HCT116 (cell line): Measurements from ENCODE around the gene OR2S2.

ENCODE experiments used
- CTCF ChIP-seq, 3 experiments: fragments of 200-600 bp in 1 of 3; sonication (generic) in 1 of 3; IDR thresholded peaks in 2 of 3; conservative IDR thresholded peaks in 1 of 3; 2 replicates each; pipeline ENCODE4 v1.5.1; 2012 to 2017; ENCODE audit warnings: low read depth in 2 of 3, low read length in 2 of 3, antibody characterized with exemption in 1 of 3, borderline replicate concordance in 1 of 3, control low read depth in 1 of 3, mild to moderate bottlenecking in 1 of 3, mixed read lengths in 1 of 3, mixed run types in 1 of 3, moderate library complexity in 1 of 3; ENCODE audit not compliant: insufficient read depth in 1 of 3
- EZH2 ChIP-seq: fragments of 200-600 bp; sonication (generic); IDR thresholded peaks from 2 replicates; pipeline ENCODE4 v1.6.1; 2017; ENCODE audit warnings: antibody characterized with exemption, mixed run types
- EZH2phosphoT487 ChIP-seq: fragments of 200-600 bp; IDR thresholded peaks from 2 replicates; pipeline ENCODE4 v1.6.1; 2018; ENCODE audit warnings: antibody characterized with exemption, borderline replicate concordance
- JUND ChIP-seq: IDR thresholded peaks from 2 replicates; pipeline ENCODE4 v1.6.1; 2012
- POLR2A ChIP-seq: IDR thresholded peaks from 2 replicates; pipeline ENCODE4 v1.7.0; 2011; ENCODE audit warnings: borderline replicate concordance; ENCODE audit not compliant: insufficient read depth, insufficient read length; ENCODE audit errors: extremely low read depth
- POLR2AphosphoS5 ChIP-seq: IDR thresholded peaks from 2 replicates; pipeline ENCODE4 v1.6.1; 2011; ENCODE audit warnings: mild to moderate bottlenecking, low read depth, low read length, moderate library complexity
- SP1 ChIP-seq: IDR thresholded peaks from 2 replicates; pipeline ENCODE4 v1.6.1; 2012; ENCODE audit warnings: low read depth
- YY1 ChIP-seq: IDR thresholded peaks from 2 replicates; pipeline ENCODE4 v1.6.1; 2011; ENCODE audit warnings: low read length, low read depth, moderate library complexity, mild to moderate bottlenecking; ENCODE audit not compliant: insufficient replicate concordance; ENCODE audit errors: extremely low read depth
- ZBTB33 ChIP-seq: IDR thresholded peaks from 2 replicates; pipeline ENCODE4 v1.6.1; 2011; ENCODE audit warnings: mild to moderate bottlenecking, low read length, moderate library complexity; ENCODE audit not compliant: insufficient replicate concordance; ENCODE audit errors: extremely low read depth
- TF ChIP-seq, protein P1 (sequence below): IDR thresholded peaks from 2 replicates; pipeline ENCODE4 v1.6.1; 2012; ENCODE audit warnings: low read depth

GRCh38 chr9:35990155-35990554, 32.2 kb upstream of the OR2S2 start:
- TF ChIP-seq SP1 = no peak
- TF ChIP-seq CTCF (IDR thresholded peaks at IDR 0.05 in 2 of 3, conservative IDR thresholded peaks at IDR 0.05 in 1 of 3; ENCODE audit: borderline replicate concordance in 1 of 3, insufficient read depth in 1 of 3, low read depth in 2 of 3, low read length in 2 of 3) = no peak
- TF ChIP-seq POLR2A = no peak
- TF ChIP-seq ZBTB33 = no peak
- no peak for TF ChIP-seq EZH2phosphoT487
- no peak for TF ChIP-seq POLR2AphosphoS5
- TF ChIP-seq, protein P1, sequence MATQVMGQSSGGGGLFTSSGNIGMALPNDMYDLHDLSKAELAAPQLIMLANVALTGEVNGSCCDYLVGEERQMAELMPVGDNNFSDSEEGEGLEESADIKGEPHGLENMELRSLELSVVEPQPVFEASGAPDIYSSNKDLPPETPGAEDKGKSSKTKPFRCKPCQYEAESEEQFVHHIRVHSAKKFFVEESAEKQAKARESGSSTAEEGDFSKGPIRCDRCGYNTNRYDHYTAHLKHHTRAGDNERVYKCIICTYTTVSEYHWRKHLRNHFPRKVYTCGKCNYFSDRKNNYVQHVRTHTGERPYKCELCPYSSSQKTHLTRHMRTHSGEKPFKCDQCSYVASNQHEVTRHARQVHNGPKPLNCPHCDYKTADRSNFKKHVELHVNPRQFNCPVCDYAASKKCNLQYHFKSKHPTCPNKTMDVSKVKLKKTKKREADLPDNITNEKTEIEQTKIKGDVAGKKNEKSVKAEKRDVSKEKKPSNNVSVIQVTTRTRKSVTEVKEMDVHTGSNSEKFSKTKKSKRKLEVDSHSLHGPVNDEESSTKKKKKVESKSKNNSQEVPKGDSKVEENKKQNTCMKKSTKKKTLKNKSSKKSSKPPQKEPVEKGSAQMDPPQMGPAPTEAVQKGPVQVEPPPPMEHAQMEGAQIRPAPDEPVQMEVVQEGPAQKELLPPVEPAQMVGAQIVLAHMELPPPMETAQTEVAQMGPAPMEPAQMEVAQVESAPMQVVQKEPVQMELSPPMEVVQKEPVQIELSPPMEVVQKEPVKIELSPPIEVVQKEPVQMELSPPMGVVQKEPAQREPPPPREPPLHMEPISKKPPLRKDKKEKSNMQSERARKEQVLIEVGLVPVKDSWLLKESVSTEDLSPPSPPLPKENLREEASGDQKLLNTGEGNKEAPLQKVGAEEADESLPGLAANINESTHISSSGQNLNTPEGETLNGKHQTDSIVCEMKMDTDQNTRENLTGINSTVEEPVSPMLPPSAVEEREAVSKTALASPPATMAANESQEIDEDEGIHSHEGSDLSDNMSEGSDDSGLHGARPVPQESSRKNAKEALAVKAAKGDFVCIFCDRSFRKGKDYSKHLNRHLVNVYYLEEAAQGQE = no peak
- TF ChIP-seq YY1 = no peak
- TF ChIP-seq EZH2 = no peak
- TF ChIP-seq JUND = no peak
